Upper lobe of left lung (tissue), 4 donors: ENCODE measurements around the gene SPTBN1.

Experiments used
- CTCF ChIP-seq, 6 experiments: fragments of 450-650 bp in 4 of 6; fragments of 200-600 bp in 2 of 6; sonication (generic) in 2 of 6; IDR thresholded peaks; one replicate each; pipeline ENCODE4 v1.5.1; 2016 to 2019; ENCODE audit warnings: antibody characterized with exemption in 6 of 6
- EP300 ChIP-seq, 4 donors: sonication (generic); formaldehyde crosslinking; IDR thresholded peaks; one replicate each; pipeline ENCODE4 v1.5.1; 2017; ENCODE audit warnings: antibody characterized with exemption in 4 of 4, control low read depth in 2 of 4
- POLR2A ChIP-seq, 4 donors: fragments of 450-650 bp; IDR thresholded peaks; one replicate each; pipeline ENCODE4 v1.5.1; 2016 to 2017; ENCODE audit warnings: antibody characterized with exemption in 4 of 4, mild to moderate bottlenecking in 2 of 4
- POLR2AphosphoS5 ChIP-seq, 2 donors: sonication (generic); formaldehyde crosslinking; IDR thresholded peaks; one replicate each; pipeline ENCODE4 v1.5.1; 2017; ENCODE audit warnings: antibody characterized with exemption in 2 of 2

DNA sequence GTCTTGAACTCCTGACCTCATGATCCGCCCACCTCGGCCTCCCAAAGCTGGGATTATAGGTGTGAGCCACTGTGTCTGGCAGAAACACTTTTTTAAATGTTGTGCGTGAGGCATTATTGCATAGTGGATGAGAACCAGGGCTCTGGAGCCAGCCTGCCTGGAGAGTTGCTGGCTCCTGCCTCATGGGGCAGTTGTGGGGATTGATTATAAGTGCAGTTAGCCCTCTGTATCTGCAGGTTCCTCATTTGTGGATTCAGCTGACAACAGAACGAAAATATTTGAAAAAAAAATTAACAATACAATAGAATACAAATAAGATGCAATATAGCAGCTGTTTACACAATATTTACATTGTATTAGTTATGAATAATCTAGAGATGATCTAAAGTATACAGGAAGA, 137.9 kb downstream of the SPTBN1 start:
- TF ChIP-seq EP300 (IDR thresholded peaks at IDR 0.05): no peak
- no peak for TF ChIP-seq CTCF (IDR thresholded peaks at IDR 0.05)
- no peak for TF ChIP-seq POLR2AphosphoS5 (IDR thresholded peaks at IDR 0.05)
- TF ChIP-seq POLR2A (IDR thresholded peaks at IDR 0.05): no peak
